ENCODE measurements around the gene PRPF38B.
A peak's percentile ranks its signal among the peaks of the same experiment; 100 is the strongest.
"Not testable (repeated sequence)": the region's sequence is repeated elsewhere in the genome, so short reads cannot be mapped to it uniquely, and the experiment has no call there.

PRPF38B gene

DNA sequence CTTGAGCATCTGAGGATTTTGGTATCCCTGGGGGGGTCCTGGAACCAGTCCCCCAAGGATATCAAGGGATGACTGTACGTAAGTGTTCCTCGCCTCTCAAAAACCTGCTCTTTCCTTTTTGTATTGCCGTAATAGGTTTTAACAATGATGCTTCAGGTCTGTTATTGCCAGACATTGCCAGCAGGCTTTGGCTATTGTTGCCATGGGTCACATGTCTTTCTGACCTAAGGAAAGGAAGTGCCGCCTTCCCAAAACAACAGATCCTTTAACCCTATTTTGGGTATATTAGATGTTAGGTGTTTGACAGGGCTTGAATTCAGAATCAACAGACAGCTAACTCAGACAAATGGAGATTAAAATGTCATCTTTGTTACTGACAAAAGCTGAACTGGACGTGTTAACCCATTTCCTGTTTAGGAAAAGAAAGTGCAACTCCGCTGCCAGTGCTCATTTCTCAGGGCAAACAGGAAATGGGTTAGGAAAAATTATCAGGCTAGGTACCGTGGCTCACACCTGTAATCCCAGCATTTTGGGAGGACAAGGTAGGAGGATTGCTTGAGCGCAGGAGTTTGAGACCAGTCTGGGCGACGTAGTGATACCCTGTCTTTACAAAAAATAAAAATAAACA is 12.4 kb upstream of the PRPF38B start:
- DNase-seq (ENCODE audit: low read depth in 2 of 3, low spot score in 2 of 3) = no peak

DNA sequence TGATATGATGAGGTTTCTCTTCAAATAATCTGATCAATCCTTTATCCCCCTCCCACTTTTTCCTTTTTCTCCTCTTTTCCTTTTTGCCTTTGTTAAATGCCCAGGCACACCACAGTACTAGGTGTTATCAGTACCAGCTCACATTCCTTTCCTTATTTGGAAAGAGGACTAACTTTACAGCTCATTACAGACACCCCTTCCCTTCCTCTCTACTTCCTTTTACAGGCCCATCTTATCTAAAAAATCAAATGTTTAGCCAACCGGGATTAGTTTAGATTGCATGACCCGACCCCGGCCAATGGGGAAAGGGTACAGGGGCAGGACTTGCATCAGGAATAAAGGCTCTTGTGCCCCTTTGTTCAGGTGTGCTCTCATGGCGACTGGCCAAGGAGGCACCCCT is 10.4 kb upstream of the PRPF38B start:
- not testable (repeated sequence) for DNase-seq (ENCODE audit: low read depth in 2 of 3, low spot score in 2 of 3)

DNA sequence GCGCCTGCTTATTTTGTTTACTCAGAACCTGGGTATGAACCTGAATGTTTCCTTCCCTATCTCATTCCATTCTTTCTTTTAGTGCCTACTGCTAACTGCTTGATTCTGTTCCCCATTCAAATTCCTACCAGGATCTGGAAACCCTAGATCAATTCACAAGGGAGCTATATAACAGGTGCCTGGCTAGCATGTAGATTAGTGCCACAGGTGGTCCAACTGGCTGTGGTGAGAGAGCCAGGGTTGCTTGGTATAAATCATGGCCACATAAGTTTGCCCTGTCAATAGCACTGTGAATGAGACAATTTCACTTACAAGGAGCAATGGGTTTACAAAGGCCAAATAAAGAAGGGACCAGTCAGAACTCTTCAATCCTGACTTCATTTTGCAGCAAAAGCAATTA is 6.6 kb upstream of the PRPF38B start:
- DNase-seq (ENCODE audit: low read depth in 2 of 3, low spot score in 2 of 3) = no peak

DNA sequence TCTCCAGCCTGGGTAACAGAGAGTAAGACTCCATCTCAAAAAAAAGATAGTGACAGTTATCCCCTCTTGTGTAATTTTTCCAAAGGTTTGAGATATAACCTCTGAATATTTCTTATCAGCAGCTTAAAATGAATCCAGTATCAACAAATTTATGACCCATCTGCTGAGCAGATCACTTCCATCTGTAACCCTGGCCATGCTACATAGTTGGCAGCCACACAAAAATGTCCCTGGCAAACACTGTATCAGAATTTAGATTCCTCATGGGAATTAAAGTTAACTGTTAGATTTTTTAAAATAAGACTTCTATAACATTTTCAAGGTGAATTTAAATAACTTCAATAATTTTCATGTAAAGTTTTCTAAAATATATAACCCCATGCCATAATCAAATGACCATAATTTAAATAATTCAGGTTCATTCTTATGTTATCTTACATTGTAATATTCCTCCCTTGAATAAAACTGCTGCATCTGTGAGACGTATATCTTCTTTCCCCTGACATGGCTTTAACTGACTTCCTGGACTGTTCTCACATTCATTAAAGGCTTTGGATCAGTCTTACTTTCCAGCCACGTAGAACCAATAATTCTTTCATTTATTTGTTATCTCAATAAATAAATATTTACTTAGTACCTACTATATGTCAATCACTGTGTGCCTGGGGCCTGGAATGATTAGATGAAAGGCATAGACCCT is 5.3 kb upstream of the PRPF38B start:
- no peak for DNase-seq (ENCODE audit: low read depth in 2 of 3, low spot score in 2 of 3)

DNA sequence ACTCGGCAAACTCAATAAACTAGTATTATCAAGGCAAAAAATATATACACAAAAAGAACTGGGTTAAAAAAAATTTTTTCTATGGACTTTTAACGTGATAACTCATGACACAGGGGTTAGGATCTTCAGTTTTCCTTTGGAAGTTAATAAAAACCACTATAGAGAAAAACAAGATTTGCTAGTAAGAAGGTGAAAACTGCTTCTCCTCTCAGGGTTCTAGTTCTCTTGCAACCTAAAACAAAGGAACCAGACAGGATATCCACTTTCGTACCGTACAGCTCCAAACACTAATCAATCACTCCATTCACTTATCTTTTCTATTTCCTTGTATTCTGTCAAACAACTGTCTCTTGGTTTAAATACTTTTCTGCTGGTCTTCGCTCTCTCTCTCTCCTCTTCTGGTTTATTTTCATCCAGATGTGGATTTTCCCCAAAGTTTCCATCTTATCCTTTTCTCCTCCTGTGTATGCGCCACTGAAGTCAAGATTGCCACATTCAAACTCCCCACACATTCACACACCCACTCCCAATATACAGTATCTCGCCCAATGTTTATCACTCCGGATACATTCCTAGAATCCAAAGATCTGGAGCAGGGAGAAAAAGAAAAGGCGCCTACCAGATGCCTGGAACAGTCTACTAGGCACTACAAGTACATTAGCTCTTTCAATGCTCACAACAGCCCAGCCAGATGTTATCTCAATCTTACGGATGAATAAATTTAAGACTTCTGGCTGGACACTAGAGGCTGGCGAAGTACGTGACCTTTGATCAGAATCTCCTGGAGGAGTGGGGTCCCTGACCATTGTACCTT is 775 bp upstream of the PRPF38B start:
- DNase-seq (ENCODE audit: low read depth in 2 of 3, low spot score in 2 of 3) = no peak

DNA sequence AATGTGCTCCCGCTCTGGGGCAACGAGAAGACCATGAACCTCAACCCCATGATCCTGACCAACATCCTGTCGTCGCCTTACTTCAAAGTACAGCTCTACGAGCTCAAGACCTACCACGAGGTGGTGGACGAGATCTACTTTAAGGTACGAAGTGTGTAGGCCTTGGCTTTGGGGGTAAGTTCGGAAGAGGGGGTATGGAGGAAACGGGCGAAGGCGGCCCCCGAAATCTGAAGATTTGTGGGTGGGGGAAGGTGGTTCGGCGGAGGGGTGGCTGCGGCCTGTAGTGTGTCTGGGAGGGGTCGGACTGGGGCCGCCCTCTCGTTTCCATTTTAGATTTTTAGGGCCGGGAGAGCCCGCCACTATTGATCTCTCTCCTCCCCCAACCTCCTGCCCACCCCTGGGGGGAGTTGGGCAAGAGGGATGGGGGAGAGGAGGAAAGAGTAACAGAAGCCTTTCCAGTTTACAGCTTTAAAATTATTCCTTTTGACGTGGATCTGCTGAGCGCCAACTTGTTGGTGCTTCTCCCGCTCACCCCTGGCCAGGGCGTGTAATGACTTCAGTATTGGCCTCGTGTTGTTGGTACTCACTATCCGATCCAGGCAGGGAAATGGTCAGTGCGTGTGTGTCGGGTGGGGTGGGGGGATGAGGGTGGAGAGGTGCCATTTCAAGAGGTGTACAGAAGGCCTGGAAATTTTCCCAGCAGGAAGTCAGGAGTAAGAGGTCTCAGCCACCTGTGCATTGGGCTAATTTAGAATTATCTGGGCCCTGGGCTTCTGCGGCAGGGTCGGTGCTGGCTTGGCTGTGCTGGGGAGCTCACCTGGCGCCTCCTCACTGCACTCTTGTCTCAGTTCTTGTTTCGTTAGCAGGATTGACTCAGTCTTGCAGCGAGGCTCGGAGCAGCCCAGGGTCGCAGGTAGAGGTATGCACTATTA is 880 bp downstream of the PRPF38B start:
- DNase-seq (ENCODE audit: low read depth in 2 of 3, low spot score in 2 of 3) = peak in 2 of 3 experiments; percentile 40 to 43

DNA sequence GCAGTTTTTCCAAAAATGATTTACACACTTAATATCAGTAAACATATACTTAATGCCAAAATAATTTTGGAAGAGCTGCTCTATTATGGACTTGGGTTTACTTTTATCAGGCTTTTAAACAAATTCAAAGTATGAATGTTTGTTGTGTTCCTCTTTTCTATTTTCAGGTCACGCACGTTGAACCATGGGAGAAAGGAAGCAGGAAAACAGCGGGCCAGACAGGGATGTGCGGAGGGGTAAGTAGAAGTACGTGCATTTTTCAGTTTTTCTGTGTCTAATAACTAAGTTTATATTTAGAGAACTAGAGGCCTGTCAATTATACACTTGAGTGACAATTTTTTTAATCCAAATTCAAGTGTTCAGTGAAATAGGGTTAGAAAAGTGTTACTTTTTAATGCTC is 3.4 kb downstream of the PRPF38B start:
- no peak for DNase-seq (ENCODE audit: low read depth in 2 of 3, low spot score in 2 of 3)

DNA sequence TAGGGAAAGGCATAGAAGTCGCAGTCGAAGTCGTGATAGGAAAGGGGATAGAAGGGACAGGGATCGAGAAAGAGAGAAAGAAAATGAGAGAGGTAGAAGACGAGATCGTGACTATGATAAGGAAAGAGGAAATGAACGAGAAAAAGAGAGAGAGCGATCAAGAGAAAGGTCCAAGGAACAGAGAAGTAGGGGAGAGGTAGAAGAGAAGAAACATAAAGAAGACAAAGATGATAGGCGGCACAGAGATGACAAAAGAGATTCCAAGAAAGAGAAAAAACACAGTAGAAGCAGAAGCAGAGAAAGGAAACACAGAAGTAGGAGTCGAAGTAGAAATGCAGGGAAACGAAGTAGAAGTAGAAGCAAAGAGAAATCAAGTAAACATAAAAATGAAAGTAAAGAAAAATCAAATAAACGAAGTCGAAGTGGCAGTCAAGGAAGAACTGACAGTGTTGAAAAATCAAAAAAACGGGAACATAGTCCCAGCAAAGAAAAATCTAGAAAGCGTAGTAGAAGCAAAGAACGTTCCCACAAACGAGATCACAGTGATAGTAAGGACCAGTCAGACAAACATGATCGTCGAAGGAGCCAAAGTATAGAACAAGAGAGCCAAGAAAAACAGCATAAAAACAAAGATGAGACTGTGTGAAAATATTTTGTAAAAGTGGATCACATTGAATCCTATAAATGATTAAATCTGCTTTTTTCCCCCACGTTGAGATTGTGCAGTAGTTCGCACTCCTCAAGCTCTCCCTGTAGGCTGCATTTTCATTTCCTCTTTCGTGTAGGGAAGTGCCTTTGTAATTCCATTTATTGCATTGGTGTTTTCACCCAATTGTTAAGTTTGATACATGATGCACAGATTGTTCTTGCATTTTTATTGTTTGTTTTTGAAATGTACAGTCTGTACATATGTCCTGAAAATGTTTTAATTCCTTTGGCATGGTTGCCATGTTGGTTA is 7.5 kb downstream of the PRPF38B start:
- no peak for DNase-seq (ENCODE audit: low read depth in 2 of 3, low spot score in 2 of 3)

DNA sequence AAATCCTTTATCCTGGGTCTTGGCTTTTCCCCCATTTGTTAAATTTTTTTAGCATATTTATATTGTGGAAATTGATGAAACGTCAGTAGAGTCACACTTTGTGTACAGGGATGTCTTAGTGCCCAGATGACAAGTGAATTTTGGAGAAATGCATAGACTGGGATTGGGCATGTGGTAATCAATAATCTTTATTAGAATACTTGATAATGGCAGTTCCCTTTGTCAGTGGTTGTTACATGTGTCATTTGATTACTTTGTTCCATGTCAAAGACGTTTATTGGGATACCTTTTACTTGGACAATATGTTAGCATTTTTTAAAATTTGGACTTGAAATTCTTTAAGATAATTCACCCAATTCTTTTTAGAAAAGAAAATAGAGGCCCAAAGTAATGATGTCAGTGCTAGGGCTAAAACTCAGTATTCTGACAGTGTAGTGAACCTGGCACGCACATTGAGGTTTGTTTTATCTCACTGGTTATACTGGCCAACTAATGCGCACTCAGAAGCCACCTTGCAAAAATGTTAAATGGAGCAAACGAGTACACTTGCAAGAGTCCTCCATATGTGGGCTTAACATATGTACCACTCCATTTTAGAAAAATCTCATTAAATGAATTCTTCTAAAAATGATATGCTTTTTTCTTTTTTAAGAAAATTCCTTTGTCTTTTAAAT is 9.2 kb downstream of the PRPF38B start:
- DNase-seq (ENCODE audit: low read depth in 2 of 3, low spot score in 2 of 3) = no peak

DNA sequence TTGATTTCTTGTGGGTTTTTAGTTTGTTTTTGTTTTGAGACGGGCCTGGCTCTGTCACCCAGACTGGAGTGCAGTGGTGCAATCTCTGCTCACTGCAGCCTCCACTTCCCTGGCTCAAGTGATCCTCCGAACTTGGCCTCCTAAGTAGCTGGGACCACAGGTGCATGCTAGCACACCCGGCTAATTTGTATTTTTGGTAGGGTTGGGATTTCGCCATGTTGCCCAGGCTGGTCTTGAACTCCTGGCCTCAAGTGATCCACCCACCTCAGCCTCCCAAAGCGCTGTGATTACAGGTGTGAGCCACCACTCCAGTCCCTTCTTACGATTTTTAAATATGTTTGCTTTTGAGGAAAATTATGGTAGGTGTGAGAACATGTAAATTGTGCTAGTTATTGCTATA is 10.0 kb downstream of the PRPF38B start:
- DNase-seq (ENCODE audit: low read depth in 2 of 3, low spot score in 2 of 3) = not testable (repeated sequence)

DNA sequence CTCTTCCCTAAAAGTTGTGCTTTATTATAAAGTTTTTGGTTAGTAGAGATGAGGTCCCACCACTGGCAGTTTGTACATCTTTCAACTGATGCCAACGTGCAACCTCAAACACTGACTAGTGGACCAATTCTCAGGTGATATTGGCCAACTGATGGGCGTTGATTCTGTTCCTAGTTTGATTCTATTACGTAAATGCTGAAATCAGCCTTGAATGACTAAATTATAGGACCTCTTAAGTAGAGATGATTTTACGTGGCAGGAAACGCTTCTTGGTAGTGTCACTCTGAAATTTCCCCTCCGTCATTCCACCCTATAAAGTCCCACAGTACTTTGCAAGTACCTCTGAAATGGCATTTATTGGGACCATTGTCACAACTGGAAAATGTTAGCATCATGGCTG is 11.8 kb downstream of the PRPF38B start:
- DNase-seq (ENCODE audit: low read depth in 2 of 3, low spot score in 2 of 3) = no peak

DNA sequence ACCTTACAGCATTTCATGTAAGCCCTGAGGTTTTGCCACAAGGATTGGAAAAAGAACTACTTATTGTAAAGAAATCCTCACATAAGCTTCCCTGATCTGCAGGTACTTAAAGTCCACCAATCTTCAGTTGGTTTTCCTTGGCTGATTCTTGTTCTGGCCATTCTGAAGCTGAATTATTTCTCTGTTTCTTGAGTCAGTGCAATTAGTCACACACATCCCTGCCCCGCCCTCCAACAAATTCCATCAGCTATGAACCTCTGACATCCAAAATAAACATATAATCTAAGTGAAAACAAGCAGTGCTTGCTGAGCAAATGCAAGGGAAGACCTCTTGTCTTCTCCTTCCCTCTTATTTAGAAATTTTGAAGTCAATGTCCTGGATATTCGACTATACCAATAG is 12.4 kb downstream of the PRPF38B start:
- DNase-seq (ENCODE audit: low read depth in 2 of 3, low spot score in 2 of 3) = no peak

DNA sequence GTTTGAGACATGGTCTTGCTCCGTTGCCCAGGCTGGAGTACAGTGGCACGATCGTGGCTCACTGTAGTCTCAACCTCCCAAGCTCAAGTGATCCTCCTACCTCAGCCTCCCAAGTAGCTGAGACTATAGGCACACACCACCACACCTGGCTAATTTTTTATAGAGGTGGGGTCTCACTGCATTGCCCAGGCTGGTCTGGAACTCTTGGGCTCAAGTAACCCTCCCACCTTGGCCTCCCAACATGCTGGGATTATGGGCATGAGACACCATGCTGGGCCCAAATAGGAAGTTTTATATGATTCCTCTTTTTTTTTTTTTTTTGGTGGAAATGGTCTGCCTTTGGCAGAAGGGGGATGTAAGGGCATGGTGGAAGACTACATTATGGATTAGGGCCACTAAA is 14.5 kb downstream of the PRPF38B start:
- no peak for DNase-seq (ENCODE audit: low read depth in 2 of 3, low spot score in 2 of 3)

DNA sequence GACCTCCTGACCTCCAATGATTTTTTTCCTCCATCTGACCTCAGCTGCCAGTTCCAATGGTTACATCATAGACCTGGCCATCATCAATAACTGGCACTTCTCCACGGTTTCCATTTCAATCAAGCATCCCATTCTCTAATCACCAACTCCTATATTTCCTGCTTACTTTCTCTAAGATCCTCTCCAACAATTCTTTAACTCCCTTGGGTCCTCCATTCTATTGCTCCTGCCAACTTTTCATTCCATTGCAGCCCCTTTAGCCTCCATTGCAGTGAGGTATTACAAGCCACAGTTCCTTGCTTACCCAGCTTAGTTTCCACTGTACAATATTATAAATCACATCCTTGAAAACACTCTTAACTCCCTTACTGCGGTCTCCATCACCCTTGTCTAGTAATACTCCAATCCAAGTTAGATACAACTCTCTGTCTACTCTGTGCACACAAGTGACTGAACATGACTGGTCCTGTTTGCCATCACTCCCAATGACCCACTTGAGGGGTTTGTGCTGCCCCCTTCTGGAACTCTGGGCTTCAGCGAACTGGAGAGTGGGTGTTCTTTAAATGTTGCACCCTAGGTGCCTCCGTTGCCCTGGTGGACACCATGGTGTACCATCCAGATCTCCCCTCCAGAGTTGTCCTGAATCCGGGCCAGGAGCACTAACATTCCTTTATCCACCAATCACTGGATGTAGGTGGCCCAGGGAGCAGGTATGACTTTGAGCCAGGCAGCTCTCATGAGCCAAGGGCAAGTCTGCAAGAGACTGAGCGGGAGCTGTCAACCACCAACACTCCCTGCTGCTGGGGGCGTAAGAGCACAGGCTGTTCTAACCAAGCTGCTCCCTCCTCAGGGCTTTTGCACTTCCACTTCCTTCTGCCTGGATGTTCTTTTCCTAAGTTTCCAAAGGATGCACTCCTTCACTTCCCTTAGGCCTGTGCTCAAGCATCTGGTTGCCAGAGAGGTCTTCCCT is 16.9 kb downstream of the PRPF38B start:
- DNase-seq (ENCODE audit: low read depth in 2 of 3, low spot score in 2 of 3) = peak in 2 of 3 experiments; percentile 27 to 28

DNA sequence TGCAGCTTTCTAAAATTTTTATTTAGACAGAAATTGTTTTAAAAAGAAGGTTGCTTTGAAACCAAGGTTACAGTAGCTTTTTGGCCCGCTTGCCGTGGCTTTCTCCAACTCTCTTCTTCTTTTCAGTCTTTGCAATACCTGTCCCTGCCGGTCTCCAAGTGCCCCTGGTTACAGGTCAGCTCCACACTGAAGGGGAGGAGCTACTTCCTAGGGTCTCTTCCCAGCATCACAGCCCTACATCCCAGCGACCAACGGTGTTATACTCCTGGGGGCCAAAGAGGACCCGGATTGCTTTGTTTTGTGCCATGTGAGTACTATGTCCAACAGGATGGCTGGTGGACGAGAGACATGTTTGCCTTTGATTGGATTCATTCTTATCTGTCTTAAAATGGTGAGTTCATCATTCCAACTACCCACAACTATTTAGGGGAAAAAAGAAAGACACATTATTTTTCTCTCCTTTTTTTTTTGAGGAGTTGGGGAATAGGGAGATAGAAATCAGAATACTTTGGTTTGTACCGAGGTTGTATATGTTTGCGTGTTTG is 20.6 kb downstream of the PRPF38B start, which contains the start of gene FNDC7:
FNDC7 (plus strand) TSS at position 303 of the 545 bp plus-strand sequence; CDS start at position 329, 26 bp downstream.
- DNase-seq (ENCODE audit: low read depth in 2 of 3, low spot score in 2 of 3) = no peak

DNA sequence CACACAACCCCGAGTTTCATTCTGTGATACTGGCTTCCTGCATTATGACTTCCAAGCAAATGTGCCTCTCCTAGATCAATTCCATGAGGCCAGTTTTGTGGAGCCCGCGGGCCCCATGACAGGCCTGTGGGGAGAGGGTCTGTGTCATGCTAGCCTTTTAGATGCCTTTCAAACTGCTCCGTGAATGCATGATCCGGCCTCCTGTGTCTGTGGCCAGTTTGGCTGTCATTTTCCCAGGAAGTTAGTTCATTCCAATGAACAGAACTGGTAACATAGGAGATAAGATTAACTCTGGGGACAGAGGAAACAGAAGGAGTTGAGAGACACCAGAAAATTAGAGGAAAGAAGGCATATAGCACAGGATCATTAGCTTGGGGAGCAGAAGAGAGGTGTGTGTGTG is 23.8 kb downstream of the PRPF38B start:
- no peak for DNase-seq (ENCODE audit: low read depth in 2 of 3, low spot score in 2 of 3)

DNA sequence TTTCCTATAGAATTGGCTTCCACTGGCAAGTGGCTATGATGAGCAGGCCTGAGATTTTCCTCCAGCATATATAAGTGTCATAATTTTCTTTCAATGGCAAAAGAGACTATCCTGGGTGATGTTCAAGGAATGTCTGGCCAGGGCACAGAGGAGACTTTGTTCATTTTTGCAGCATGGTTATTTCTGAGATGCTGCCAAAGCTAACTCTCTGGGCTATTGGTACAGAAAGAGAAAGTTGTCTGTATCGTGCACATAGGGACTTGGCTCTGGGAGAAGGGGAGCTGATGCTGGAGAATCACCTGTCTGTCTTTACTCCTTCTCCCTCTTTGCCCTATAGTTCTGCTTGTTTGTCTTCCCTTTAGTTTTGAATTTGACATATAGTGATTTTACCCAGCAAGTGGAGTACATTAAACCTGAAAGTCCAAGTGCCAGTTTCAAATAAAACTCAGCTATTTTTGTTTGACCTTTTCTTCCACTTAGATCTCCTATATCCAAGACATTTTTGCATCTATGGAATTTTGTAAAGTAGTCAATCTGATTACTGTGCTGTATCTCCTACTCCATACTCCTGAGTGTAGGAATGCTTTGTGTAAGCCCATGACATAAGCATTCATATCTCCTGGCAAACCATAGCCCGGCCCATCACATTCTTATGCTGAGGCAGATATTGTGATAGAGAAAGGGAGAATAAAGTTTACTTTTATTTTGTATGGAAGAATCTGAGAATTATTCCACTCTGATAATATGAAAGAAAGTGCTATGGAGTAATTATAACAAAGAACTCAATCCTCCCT is 24.5 kb downstream of the PRPF38B start:
- no peak for DNase-seq (ENCODE audit: low read depth in 2 of 3, low spot score in 2 of 3)

All from activated CD8-positive, alpha-beta memory T cell treated with anti-CD3 and anti-CD28 coated beads for 48 hours (primary cell).